Stimulated activated CD8-positive, alpha-beta memory T cell treated with anti-CD3 and anti-CD28 coated beads, Interleukin-2, amount 100 ng/mL, for 48 hours (primary cell): Measurements from ENCODE around the gene RNF146.
"Not testable (repeated sequence)": the region's sequence is repeated elsewhere in the genome, so short reads cannot be mapped to it uniquely, and the experiment has no call there.

ENCODE experiments used
- DNase-seq, 2 donors: peaks; one replicate each; pipeline ENCODE4 v3.0.0-alpha.2; 2020; ENCODE audit warnings: low read depth in 2 of 2

RNF146 gene

GRCh38 chr6:127266178-127266891, at the start of gene RNF146:
TSS of gene RNF146 (plus strand) at chr6:127266864. CDS start at chr6:127280339, 13,475 bp downstream.
- DNase-seq = peak; percentile 62 to 65

- no peak for DNase-seq
Observed at GRCh38 chr6:127219869-127220268, 46.8 kb upstream of the RNF146 start.

GRCh38 chr6:127221201-127221600, 45.5 kb upstream of the RNF146 start:
- no peak for DNase-seq

GRCh38 chr6:127222418-127222817, 44.2 kb upstream of the RNF146 start:
- DNase-seq = no peak

- DNase-seq = no peak
Observed at GRCh38 chr6:127225497-127225896, 41.2 kb upstream of the RNF146 start.

GRCh38 chr6:127233819-127234218, 32.8 kb upstream of the RNF146 start:
- DNase-seq = not testable (repeated sequence)

- no peak for DNase-seq
Observed at GRCh38 chr6:127243501-127243900, 23.2 kb upstream of the RNF146 start.

- no peak for DNase-seq
Observed at GRCh38 chr6:127247114-127248096, 19.3 kb upstream of the RNF146 start.

GRCh38 chr6:127249621-127250020, 17.0 kb upstream of the RNF146 start:
- DNase-seq = no peak

- DNase-seq = no peak
Observed at GRCh38 chr6:127255286-127255685, 11.4 kb upstream of the RNF146 start.

GRCh38 chr6:127262896-127263295, 3.8 kb upstream of the RNF146 start:
- no peak for DNase-seq

- no peak for DNase-seq
Observed at GRCh38 chr6:127263481-127263880, 3.2 kb upstream of the RNF146 start.

GRCh38 chr6:127266892-127267645, 405 bp downstream of the RNF146 start:
- DNase-seq = peak; percentile 39 to 51

- no peak for DNase-seq
Observed at GRCh38 chr6:127267646-127268625, 1.3 kb downstream of the RNF146 start.

GRCh38 chr6:127272576-127272975, 5.9 kb downstream of the RNF146 start:
- no peak for DNase-seq

- DNase-seq = no peak
Observed at GRCh38 chr6:127273499-127273898, 6.8 kb downstream of the RNF146 start.

GRCh38 chr6:127276331-127276730, 9.7 kb downstream of the RNF146 start:
- DNase-seq = no peak

GRCh38 chr6:127277878-127278843, 11.5 kb downstream of the RNF146 start:
- no peak for DNase-seq

- no peak for DNase-seq
Observed at GRCh38 chr6:127279815-127280214, 13.2 kb downstream of the RNF146 start.

GRCh38 chr6:127282184-127282583, 15.5 kb downstream of the RNF146 start:
- DNase-seq = no peak
